Loucy (cell line): ENCODE results near the gene RXRG.

Experiments used
- H2AFZ ChIP-seq: fragments of 200-600 bp; sonication (generic); 2 replicates; pipeline ENCODE4 v1.6.0; 2016; ENCODE audit warnings: antibody characterized with exemption, mild to moderate bottlenecking, low read length, moderate library complexity
- H3F3A ChIP-seq: fragments of 200-600 bp; 2 replicates; pipeline ENCODE4 v1.6.0; 2016; ENCODE audit warnings: antibody characterized with exemption, low read depth, mild to moderate bottlenecking
- H3K27me3 ChIP-seq: fragments of 200-600 bp; sonication (generic); 2 replicates; pipeline ENCODE4 v1.6.1; 2014; ENCODE audit warnings: low read length, mild to moderate bottlenecking; ENCODE audit not compliant: insufficient read depth, poor library complexity, severe bottlenecking
- H3K36me3 ChIP-seq: fragments of 200-600 bp; sonication (generic); 2 replicates; pipeline ENCODE4 v1.6.1; 2016; ENCODE audit warnings: low read length; ENCODE audit not compliant: insufficient read depth
- H3K4me1 ChIP-seq: fragments of 200-600 bp; sonication (generic); 2 replicates; pipeline ENCODE4 v1.5.1; 2014; ENCODE audit warnings: low read length, mild to moderate bottlenecking; ENCODE audit not compliant: insufficient read depth, poor library complexity, severe bottlenecking
- H3K4me2 ChIP-seq: fragments of 200-600 bp; sonication (generic); 2 replicates; pipeline ENCODE4 v1.6.0; 2014; ENCODE audit warnings: antibody characterized with exemption, low read length, low read depth, mild to moderate bottlenecking; ENCODE audit not compliant: poor library complexity, severe bottlenecking
- H3K4me3 ChIP-seq: fragments of 200-600 bp; sonication (generic); 2 replicates; pipeline ENCODE4 v1.5.1; 2014; ENCODE audit warnings: low read length, mild to moderate bottlenecking, mixed read lengths; ENCODE audit not compliant: poor library complexity, severe bottlenecking
- H3K79me2 ChIP-seq: fragments of 200-600 bp; sonication (generic); 2 replicates; pipeline ENCODE4 v1.6.1; 2014; ENCODE audit warnings: low read length; ENCODE audit not compliant: insufficient read depth
- H3K9ac ChIP-seq: fragments of 200-600 bp; sonication (generic); 2 replicates; pipeline ENCODE4 v1.6.0; 2014; ENCODE audit warnings: mild to moderate bottlenecking, low read depth, low read length, moderate library complexity; ENCODE audit not compliant: poor library complexity, severe bottlenecking
- H3K9me2 ChIP-seq: fragments of 200-600 bp; sonication (generic); replicated peaks from 2 replicates; pipeline ENCODE4 v1.6.1; 2016; ENCODE audit warnings: low read depth, low read length, mixed read lengths
- H3K9me3 ChIP-seq: fragments of 200-600 bp; sonication (generic); 2 replicates; pipeline ENCODE4 v1.6.1; 2014; ENCODE audit warnings: mild to moderate bottlenecking, antibody characterized with exemption, low read length, low read depth; ENCODE audit not compliant: insufficient read depth
- H4K20me1 ChIP-seq: fragments of 200-600 bp; sonication (generic); 2 replicates; pipeline ENCODE4 v1.6.0; 2014; ENCODE audit warnings: antibody characterized with exemption, low read length, mild to moderate bottlenecking; ENCODE audit not compliant: insufficient read depth, poor library complexity, severe bottlenecking
- EZH2phosphoT487 ChIP-seq: fragments of 200-600 bp; IDR thresholded peaks from 2 replicates; pipeline ENCODE4 v1.6.1; 2018; ENCODE audit warnings: antibody characterized with exemption, mild to moderate bottlenecking, moderate library complexity, borderline replicate concordance
- TF ChIP-seq, protein P1 (sequence below): fragments of 200-600 bp; sonication (generic); conservative IDR thresholded peaks from 2 replicates; pipeline ENCODE4 v1.5.1; 2014; ENCODE audit warnings: mild to moderate bottlenecking, antibody characterized with exemption, low read length

RXRG gene

GRCh38 chr1:165442053-165442452 is 2.9 kb downstream of the RXRG start:
- no peaks in the 10 kb centered on the region for H3F3A ChIP-seq
- no peak overlapping the region for H2AFZ ChIP-seq
- H4K20me1 ChIP-seq = no peaks in the 10 kb centered on the region
- no peak overlapping the region for H3K9ac ChIP-seq
- no peaks in the 10 kb centered on the region for H3K4me1 ChIP-seq
- H3K27me3 ChIP-seq = no peaks in the 10 kb centered on the region
- no peaks in the 10 kb centered on the region for H3K36me3 ChIP-seq
- no peaks in the 10 kb centered on the region for H3K9me3 ChIP-seq
- no peaks in the 10 kb centered on the region for H3K9me2 ChIP-seq
- H3K4me3 ChIP-seq = no peak overlapping the region
- TF ChIP-seq, protein P1, sequence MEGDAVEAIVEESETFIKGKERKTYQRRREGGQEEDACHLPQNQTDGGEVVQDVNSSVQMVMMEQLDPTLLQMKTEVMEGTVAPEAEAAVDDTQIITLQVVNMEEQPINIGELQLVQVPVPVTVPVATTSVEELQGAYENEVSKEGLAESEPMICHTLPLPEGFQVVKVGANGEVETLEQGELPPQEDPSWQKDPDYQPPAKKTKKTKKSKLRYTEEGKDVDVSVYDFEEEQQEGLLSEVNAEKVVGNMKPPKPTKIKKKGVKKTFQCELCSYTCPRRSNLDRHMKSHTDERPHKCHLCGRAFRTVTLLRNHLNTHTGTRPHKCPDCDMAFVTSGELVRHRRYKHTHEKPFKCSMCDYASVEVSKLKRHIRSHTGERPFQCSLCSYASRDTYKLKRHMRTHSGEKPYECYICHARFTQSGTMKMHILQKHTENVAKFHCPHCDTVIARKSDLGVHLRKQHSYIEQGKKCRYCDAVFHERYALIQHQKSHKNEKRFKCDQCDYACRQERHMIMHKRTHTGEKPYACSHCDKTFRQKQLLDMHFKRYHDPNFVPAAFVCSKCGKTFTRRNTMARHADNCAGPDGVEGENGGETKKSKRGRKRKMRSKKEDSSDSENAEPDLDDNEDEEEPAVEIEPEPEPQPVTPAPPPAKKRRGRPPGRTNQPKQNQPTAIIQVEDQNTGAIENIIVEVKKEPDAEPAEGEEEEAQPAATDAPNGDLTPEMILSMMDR = no peak
- no peak for TF ChIP-seq EZH2phosphoT487
- H3K79me2 ChIP-seq = no peaks in the 10 kb centered on the region
- no peak overlapping the region for H3K4me2 ChIP-seq

DNA sequence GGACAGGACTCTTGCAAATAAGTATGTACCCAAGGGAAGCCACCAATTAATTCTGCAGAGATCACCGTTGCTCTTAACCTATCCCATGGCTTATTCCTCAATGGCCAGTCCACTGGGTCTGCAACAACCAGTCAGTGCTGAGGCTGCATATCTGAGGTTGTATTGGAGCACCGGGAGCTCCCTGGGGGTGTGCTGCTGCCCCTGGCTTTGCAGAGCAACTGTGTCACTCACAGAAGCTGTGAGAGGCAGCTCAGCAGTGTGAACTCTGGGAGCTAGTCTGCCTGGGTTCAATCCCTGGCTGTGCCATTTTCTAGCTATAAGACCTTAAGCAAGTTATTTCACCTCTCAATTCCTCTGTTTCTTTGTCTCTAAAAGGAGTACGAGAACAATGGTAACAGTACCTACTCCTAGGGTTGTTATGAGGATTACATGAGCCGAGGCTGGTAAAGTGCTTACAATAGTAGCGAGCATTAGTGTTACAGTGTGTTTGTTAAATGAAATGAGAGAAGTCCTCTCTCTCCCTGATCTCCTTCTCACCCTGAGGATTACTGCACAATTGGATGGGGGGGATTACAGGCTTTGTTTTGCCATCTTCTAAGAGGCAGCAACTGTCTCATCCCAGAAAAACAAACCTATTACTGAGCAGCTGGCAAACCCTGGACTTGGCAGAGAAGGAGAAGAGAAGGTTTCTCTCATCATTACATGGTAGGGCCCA is 3.6 kb downstream of the RXRG start:
- no peaks in the 10 kb centered on the region for H4K20me1 ChIP-seq
- no peak for TF ChIP-seq EZH2phosphoT487
- TF ChIP-seq, protein P1 = no peak
- H3K9me2 ChIP-seq = no peaks in the 10 kb centered on the region
- H3K27me3 ChIP-seq = no peaks in the 10 kb centered on the region
- H2AFZ ChIP-seq = no peak overlapping the region
- no peaks in the 10 kb centered on the region for H3K36me3 ChIP-seq
- no peaks in the 10 kb centered on the region for H3K4me1 ChIP-seq
- no peak overlapping the region for H3K4me3 ChIP-seq
- H3K79me2 ChIP-seq = no peaks in the 10 kb centered on the region
- no peak overlapping the region for H3K9ac ChIP-seq
- no peaks in the 10 kb centered on the region for H3F3A ChIP-seq
- H3K4me2 ChIP-seq = no peak overlapping the region
- H3K9me3 ChIP-seq = no peaks in the 10 kb centered on the region

GRCh38 chr1:165439330-165439729 is 5.6 kb downstream of the RXRG start:
- Histone ChIP-seq H3K4me3 (no peak overlapping the region), H2AFZ (no peak overlapping the region), H3K9me2 (no peaks in the 10 kb centered on the region), H3K9ac (no peak overlapping the region), H3K27me3 (no peaks in the 10 kb centered on the region), H3K36me3 (no peaks in the 10 kb centered on the region), H3K4me1 (no peaks in the 10 kb centered on the region), H3K9me3 (no peaks in the 10 kb centered on the region), H3K79me2 (no peaks in the 10 kb centered on the region), H3F3A (no peaks in the 10 kb centered on the region), H4K20me1 (no peaks in the 10 kb centered on the region), H3K4me2 (no peak overlapping the region)
- TF ChIP-seq, protein P1 = no peak
